PFSK-1 (cell line): ENCODE measurements around the gene DUS2.

Source experiments
- FOXP2 ChIP-seq: optimal IDR thresholded peaks from 2 replicates; pipeline ENCODE3; 2011; ENCODE audit warnings: borderline replicate concordance, control low read depth, inconsistent platforms; ENCODE audit not compliant: insufficient read depth; ENCODE audit errors: extremely low read length, extremely low read depth
- POLR2AphosphoS5 ChIP-seq: IDR thresholded peaks from 2 replicates; pipeline ENCODE4 v1.6.1; 2012; ENCODE audit warnings: low read depth, mild to moderate bottlenecking, control low read depth, low read length, moderate library complexity
- REST ChIP-seq, 2 experiments: IDR thresholded peaks; 2 replicates each; pipeline versions ENCODE4 v1.6.1 to v1.8.0; 2011 to 2012; ENCODE audit warnings: low read depth in 2 of 2, low read length in 2 of 2, control low read depth in 1 of 2, inconsistent platforms in 1 of 2, mild to moderate bottlenecking in 1 of 2, moderate library complexity in 1 of 2; ENCODE audit not compliant: insufficient read depth in 1 of 2
- SIN3A ChIP-seq: IDR thresholded peaks from 2 replicates; pipeline ENCODE4 v1.6.1; 2012; ENCODE audit warnings: mild to moderate bottlenecking, low read length, moderate library complexity, borderline replicate concordance; ENCODE audit not compliant: insufficient read depth
- TAF1 ChIP-seq: IDR thresholded peaks from 2 replicates; pipeline ENCODE4 v1.6.1; 2012; ENCODE audit warnings: low read length, control low read depth, borderline replicate concordance; ENCODE audit not compliant: insufficient read depth

DUS2 gene

GRCh38 chr16:68035227-68035626, 12.1 kb downstream of the DUS2 start:
- TF ChIP-seq TAF1: no peak
- TF ChIP-seq FOXP2: no peak
- TF ChIP-seq SIN3A: no peak
- TF ChIP-seq REST (IDR thresholded peaks at IDR 0.05; ENCODE audit: insufficient read depth in 1 of 2, low read depth in 2 of 2, low read length in 2 of 2): no peak
- no peak for TF ChIP-seq POLR2AphosphoS5

GRCh38 chr16:68037841-68038597, 14.9 kb downstream of the DUS2 start:
- TF ChIP-seq TAF1: no peak
- no peak for TF ChIP-seq REST (IDR thresholded peaks at IDR 0.05; ENCODE audit: insufficient read depth in 1 of 2, low read depth in 2 of 2, low read length in 2 of 2)
- no peak for TF ChIP-seq POLR2AphosphoS5
- no peak for TF ChIP-seq SIN3A
- TF ChIP-seq FOXP2: no peak

- TF ChIP-seq FOXP2 (no peak), POLR2AphosphoS5 (no peak), REST (IDR thresholded peaks at IDR 0.05; ENCODE audit: insufficient read depth in 1 of 2, low read depth in 2 of 2, low read length in 2 of 2) (no peak), SIN3A (no peak), TAF1 (no peak)
Observed at GRCh38 chr16:68040506-68041288, 17.6 kb downstream of the DUS2 start.

- TF ChIP-seq POLR2AphosphoS5 (no peak), FOXP2 (no peak), REST (IDR thresholded peaks at IDR 0.05; ENCODE audit: insufficient read depth in 1 of 2, low read depth in 2 of 2, low read length in 2 of 2) (no peak), TAF1 (no peak), SIN3A (no peak)
Observed at GRCh38 chr16:68041783-68042182, 18.7 kb downstream of the DUS2 start.
